Pancreas (tissue), 10 donors: Measurements from ENCODE around the gene SUV39H1. TPM values are rescaled to one million over a fixed set of nuclear protein-coding genes. Genes with fewer than 3 reads are reported as not detected.
"Not testable (repeated sequence)": the region's sequence is repeated elsewhere in the genome, so short reads cannot be mapped to it uniquely, and the experiment has no call there.

Experiments used
- ATAC-seq, 4 donors: fragments of 200-7000 bp; cut with Tn5 transposase; one replicate each; pipeline versions ENCODE4 v1.8.0 to v1.9.1; 2020; ENCODE audit warnings: mild to moderate bottlenecking in 4 of 4, moderate library complexity in 4 of 4
- DNase-seq, 6 donors: peaks; one replicate each; pipeline ENCODE4 v3.0.0-alpha.2; 2020
- FAIRE-seq: peaks from 2 replicates; lab custom pipeline; 2012; peaks lifted over from hg19 to GRCh38; lab: Jason Lieb, UNC
- H3K27ac ChIP-seq, 4 donors: fragments of 200-600 bp; sonication (generic); 1 replicate in 3 of 4; 2 replicates in 1 of 4; pipeline versions ENCODE4 v1.5.0 to v1.8.0; 2020
- H3K27me3 ChIP-seq, 4 donors: fragments of 200-600 bp; one replicate each; pipeline ENCODE4 v1.8.0; 2021
- H3K36me3 ChIP-seq, 3 donors: fragments of 200-600 bp; sonication (generic) in 1 of 3; one replicate each; pipeline versions ENCODE4 v1.5.0 to v1.8.0; 2020 to 2021
- H3K4me1 ChIP-seq, 3 donors: fragments of 200-600 bp; one replicate each; pipeline ENCODE4 v1.8.0; 2021
- H3K4me3 ChIP-seq, 4 donors: fragments of 200-600 bp; sonication (generic) in 2 of 4; one replicate each; pipeline versions ENCODE4 v1.5.0 to v1.8.0; 2020 to 2021
- H3K9me3 ChIP-seq, 4 donors: fragments of 200-600 bp; one replicate each; pipeline ENCODE4 v1.8.0; 2021
- WGBS, 2 donors: extraction: QIAGEN DNeasy Blood & Tissue Kit; methylation state at CpG; one replicate each; pipeline ENCODE4 v1.1.7; 2013; 5-methylcytosine and 5-hydroxymethylcytosine counted together
- intact Hi-C, 3 donors: fragments of 100-400 bp; cut with DNase I; formaldehyde crosslinking; loops; one replicate each; pipeline versions ENCODE4 v1.11.1 to v1.14.2; 2022
- polyA plus RNA-seq, 2 donors: library from polyadenylated mRNA; stranded (reverse); fragments of 200-250 nt; gene quantifications; one replicate each; pipeline ENCODE4 v1.2.3, GENCODE V29; 2013
- total RNA-seq, 6 donors: library from RNA; stranded (reverse); fragmentation: NEBNext Ultra II Directional in 4 of 6; extraction: Animal tissue kit (Norgen Biotek cat#: 25700) in 4 of 6; gene quantifications; one replicate each; pipeline versions ENCODE4 v1.2.1 to v1.2.4, GENCODE V29; 2021 to 2023
- TF ChIP-seq, protein P1 (sequence below), 4 donors: fragments of 200-600 bp; sonication (generic) in 3 of 4; IDR thresholded peaks; one replicate each; pipeline versions ENCODE4 v1.5.0 to v1.8.0; 2021; ENCODE audit warnings: antibody characterized with exemption in 4 of 4
- donor health status: healthy with polysubstance abuse.
- donor health status: DM: no; HTN: no; CAD: no; lungs with moderate emphysema.
- donor health status: DM: no; HTN: no; CAD: no.
- donor health status: control.
- donor health status: control.
- donor health status: Bipolar disorder and iron deficiency.
- donor health status: DM: yes; HTN: yes; CAD: no.
- donor health status: DM: no; HTN: no; CAD: no.
- donor health status: DM: no; HTN: no; CAD: no.
- donor health status: DM: yes; HTN: yes; CAD: no.

SUV39H1 gene
- total and polyA plus RNA-seq, 8 donors = 0.88 to 2.8 (median 1.9) TPM

DNA sequence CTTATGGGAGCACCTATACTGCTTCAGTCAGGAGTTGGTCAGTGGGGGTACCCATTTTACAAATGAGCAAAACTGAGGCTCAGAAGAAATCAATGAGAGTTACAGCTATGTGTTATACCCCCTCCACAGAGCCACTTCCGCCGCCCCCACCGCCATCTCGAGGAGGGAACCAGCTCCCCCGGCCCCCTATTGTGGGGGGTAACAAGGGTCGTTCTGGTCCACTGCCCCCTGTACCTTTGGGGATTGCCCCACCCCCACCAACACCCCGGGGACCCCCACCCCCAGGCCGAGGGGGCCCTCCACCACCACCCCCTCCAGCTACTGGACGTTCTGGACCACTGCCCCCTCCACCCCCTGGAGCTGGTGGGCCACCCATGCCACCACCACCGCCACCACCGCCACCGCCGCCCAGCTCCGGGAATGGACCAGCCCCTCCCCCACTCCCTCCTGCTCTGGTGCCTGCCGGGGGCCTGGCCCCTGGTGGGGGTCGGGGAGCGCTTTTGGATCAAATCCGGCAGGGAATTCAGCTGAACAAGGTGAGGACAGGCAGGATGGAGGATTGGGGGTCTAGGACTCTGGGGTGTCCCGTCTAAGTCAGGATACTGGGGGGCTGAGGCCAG is 7.9 kb upstream of the SUV39H1 start:
- intact Hi-C loops = no loop called here
- 25 to 62% methylated on average over 16 to 18 of the region's 19 CpGs for WGBS, 2 donors
- TF ChIP-seq, protein P1, sequence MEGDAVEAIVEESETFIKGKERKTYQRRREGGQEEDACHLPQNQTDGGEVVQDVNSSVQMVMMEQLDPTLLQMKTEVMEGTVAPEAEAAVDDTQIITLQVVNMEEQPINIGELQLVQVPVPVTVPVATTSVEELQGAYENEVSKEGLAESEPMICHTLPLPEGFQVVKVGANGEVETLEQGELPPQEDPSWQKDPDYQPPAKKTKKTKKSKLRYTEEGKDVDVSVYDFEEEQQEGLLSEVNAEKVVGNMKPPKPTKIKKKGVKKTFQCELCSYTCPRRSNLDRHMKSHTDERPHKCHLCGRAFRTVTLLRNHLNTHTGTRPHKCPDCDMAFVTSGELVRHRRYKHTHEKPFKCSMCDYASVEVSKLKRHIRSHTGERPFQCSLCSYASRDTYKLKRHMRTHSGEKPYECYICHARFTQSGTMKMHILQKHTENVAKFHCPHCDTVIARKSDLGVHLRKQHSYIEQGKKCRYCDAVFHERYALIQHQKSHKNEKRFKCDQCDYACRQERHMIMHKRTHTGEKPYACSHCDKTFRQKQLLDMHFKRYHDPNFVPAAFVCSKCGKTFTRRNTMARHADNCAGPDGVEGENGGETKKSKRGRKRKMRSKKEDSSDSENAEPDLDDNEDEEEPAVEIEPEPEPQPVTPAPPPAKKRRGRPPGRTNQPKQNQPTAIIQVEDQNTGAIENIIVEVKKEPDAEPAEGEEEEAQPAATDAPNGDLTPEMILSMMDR (IDR thresholded peaks at IDR 0.05) = no peak
- Histone ChIP-seq H3K4me1 (no peaks in the 10 kb centered on the region), H3K27me3 (peaks cover 0 to 12% (median 0%) of the 10 kb centered on the region in 4 donors), H3K36me3 (no peaks in the 10 kb centered on the region), H3K9me3 (no peaks in the 10 kb centered on the region), H3K27ac (no peak overlapping the region), H3K4me3 (no peak overlapping the region)
- no peak for DNase-seq
- ATAC-seq = no peak
- no peak for FAIRE-seq

DNA sequence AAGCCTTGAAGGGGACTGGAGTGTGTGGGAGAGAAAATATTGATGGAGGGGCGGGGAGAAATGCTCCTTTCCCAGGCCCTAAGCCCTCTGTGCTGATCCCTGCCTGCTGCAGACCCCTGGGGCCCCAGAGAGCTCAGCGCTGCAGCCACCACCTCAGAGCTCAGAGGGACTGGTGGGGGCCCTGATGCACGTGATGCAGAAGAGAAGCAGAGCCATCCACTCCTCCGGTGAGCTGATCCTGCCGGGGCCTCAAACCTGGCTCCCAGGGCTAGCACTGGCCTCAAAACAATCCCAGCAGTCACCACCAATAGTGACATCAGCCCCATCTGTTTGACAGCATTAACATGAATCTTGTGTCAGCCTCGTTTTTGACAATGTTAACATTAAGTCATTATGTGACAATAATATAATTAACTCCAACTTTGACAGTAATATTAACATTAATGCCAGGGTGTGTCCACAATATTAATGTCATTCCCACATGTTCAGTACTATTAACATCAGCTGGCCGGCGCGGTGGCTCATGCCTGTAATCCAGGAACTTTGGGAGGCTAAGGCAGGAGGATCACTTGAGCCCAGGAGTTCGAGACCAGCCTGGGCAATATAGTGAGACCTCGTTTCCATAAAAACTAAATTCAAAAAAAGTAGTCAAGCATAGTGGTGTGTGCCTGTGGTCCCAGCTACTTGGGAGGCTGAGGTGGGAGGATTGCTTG is 7.2 kb upstream of the SUV39H1 start:
- no peaks in the 10 kb centered on the region for H3K4me1 ChIP-seq
- no peak for FAIRE-seq
- 45 to 48% methylated on average over 11 of the region's 11 CpGs for WGBS, 2 donors
- DNase-seq = no peak
- no peak overlapping the region for H3K4me3 ChIP-seq
- no peak for ATAC-seq
- H3K27ac ChIP-seq = no peak overlapping the region
- intact Hi-C loops = no loop called here
- H3K9me3 ChIP-seq = no peaks in the 10 kb centered on the region
- H3K36me3 ChIP-seq = no peaks in the 10 kb centered on the region
- H3K27me3 ChIP-seq = peaks cover 0 to 12% (median 0%) of the 10 kb centered on the region in 4 donors
- TF ChIP-seq, protein P1 (IDR thresholded peaks at IDR 0.05) = no peak

DNA sequence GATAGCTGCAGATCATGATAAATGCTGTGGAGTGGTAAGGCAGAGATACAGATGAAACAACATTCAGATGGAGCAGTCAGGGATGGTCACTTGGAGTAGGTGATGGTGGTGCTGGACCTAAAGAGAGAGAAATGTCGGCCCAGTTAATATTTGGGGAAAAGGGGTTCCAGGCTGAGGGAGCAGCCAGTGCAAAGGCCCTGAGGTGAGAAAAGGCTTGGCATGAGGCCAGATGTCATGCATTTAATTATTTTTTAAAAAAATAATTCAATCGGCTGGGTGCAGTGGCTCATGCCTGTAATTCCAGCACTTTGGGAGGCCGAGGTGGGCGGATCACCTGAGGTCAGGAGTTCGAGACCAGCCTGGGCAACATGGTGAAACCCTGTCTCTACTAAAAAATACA is 4.8 kb upstream of the SUV39H1 start:
- H3K36me3 ChIP-seq, H3K27ac ChIP-seq, ATAC-seq, DNase-seq, intact Hi-C loops, H3K4me3 ChIP-seq, H3K9me3 ChIP-seq, FAIRE-seq, H3K4me1 ChIP-seq: not testable (repeated sequence)
- WGBS, 2 donors = 64 to 66% methylated on average over 5 of the region's 5 CpGs
- peaks cover 0 to 12% (median 0%) of the 10 kb centered on the region in 4 donors for H3K27me3 ChIP-seq

DNA sequence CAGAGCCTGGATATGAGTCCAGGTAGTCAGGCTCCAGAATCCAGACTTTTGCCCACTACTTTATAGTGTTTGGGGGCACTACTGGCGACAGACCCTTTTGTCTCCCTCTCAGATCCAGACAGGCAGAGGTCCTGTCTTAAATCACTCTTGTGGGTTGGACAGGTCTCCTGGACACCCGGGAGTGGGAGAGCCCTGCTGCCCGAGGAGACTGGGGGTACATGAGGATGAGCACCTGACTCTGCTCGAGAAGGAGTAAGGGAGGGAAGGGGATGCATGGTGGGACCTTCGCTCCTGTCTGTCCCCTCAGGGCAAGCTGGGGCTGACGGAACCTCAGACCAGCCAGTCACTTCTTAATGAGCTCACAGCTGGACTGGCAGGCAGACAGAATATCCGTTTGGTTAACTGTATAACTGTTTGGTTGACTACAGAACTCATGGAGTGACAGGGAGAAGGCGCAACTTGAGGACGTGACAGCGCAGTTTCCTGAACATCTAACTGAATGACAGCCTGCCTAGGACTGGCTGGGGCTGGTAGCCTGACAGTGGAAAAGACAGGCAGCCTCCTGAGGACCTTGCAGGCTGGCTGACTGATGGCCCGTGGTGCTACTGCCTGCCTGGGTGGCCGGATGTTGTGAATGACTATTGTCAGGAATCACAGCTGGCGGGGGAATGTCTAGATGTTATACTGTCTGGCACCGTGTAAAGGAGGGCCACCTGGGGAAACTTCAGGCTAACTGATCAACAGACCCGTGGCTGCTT is 1.6 kb upstream of the SUV39H1 start:
- intact Hi-C loops = no loop called here
- TF ChIP-seq, protein P1 (IDR thresholded peaks at IDR 0.05) = no peak
- WGBS, 2 donors = 50 to 57% methylated on average over 15 of the region's 15 CpGs
- Histone ChIP-seq H3K36me3 (no peaks in the 10 kb centered on the region), H3K4me3 (no peak overlapping the region), H3K27ac (no peak overlapping the region), H3K4me1 (no peaks in the 10 kb centered on the region), H3K9me3 (no peaks in the 10 kb centered on the region), H3K27me3 (peaks cover 0 to 12% (median 0%) of the 10 kb centered on the region in 4 donors)
- DNase-seq (no peak), FAIRE-seq (no peak), ATAC-seq (no peak)

DNA sequence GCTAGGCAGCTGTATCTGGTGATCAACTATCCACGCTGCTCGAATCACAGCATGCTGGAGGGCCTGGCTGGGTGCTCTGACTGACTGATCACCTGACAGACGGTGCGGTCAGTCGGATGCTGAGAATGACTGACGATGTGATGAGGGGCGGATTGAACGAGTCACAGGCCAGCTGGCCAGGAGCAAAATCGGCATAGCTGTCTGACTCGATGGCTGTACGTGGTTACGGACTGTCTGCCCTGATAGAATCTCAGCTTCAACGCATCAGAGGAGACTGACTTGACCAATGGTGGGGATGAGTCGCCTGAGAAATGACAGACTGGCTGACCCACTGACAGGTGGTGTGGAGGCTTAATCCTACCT is 1.0 kb upstream of the SUV39H1 start:
- WGBS, 2 donors = 46 to 61% methylated on average over 14 of the region's 14 CpGs
- H3K9me3 ChIP-seq = no peaks in the 10 kb centered on the region
- peaks cover 0 to 12% (median 0%) of the 10 kb centered on the region in 4 donors for H3K27me3 ChIP-seq
- H3K4me1 ChIP-seq = no peaks in the 10 kb centered on the region
- TF ChIP-seq, protein P1 (IDR thresholded peaks at IDR 0.05) = no peak
- no peak for FAIRE-seq
- H3K27ac ChIP-seq = peak overlapping the region in 3 of 4 donors; percentile 23 to 85 (median 80)
- intact Hi-C loops = no loop called here
- DNase-seq = no peak
- no peak for ATAC-seq
- no peaks in the 10 kb centered on the region for H3K36me3 ChIP-seq
- H3K4me3 ChIP-seq = peak overlapping the region in 2 of 4 donors; percentile 24 to 57
